Neural progenitor cell (in vitro differentiated cells): Measurements from ENCODE around the gene SETD2. TPM values are rescaled to one million over a fixed set of nuclear protein-coding genes. Genes with fewer than 3 reads are reported as not detected.

Experiments
- DNase-seq: peaks from one replicate; pipeline ENCODE4 v3.0.0-alpha.2; 2016; ENCODE audit warnings: low spot score
- H2AFZ ChIP-seq: fragments of 200-600 bp; sonication (generic); replicated peaks from 2 replicates; pipeline ENCODE4 v1.6.1; 2016; ENCODE audit warnings: antibody characterized with exemption
- H3F3A ChIP-seq: fragments of 200-600 bp; sonication (generic); 2 replicates; pipeline ENCODE4 v1.6.1; 2016; ENCODE audit warnings: antibody characterized with exemption, low read depth
- H3K27ac ChIP-seq: fragments of 200-600 bp; sonication (generic); 2 replicates; pipeline ENCODE4 v1.5.1; 2016; ENCODE audit warnings: mild to moderate bottlenecking
- H3K27me3 ChIP-seq: fragments of 200-600 bp; sonication (generic); 2 replicates; pipeline ENCODE4 v1.6.1; 2016; ENCODE audit warnings: mild to moderate bottlenecking, moderate library complexity
- H3K36me3 ChIP-seq: fragments of 200-600 bp; sonication (generic); 2 replicates; pipeline ENCODE4 v1.5.1; 2016
- H3K4me1 ChIP-seq: fragments of 200-600 bp; sonication (generic); 2 replicates; pipeline ENCODE4 v1.6.1; 2016; ENCODE audit warnings: mixed run types
- H3K4me2 ChIP-seq: fragments of 200-600 bp; sonication (generic); 2 replicates; pipeline ENCODE4 v1.6.1; 2016
- H3K4me3 ChIP-seq: fragments of 200-600 bp; sonication (generic); 2 replicates; pipeline ENCODE4 v1.5.1; 2016
- H3K79me2 ChIP-seq: fragments of 200-600 bp; sonication (generic); 2 replicates; pipeline ENCODE4 v1.6.1; 2016; ENCODE audit warnings: low read depth
- H3K9ac ChIP-seq: fragments of 200-600 bp; sonication (generic); 2 replicates; pipeline ENCODE4 v1.6.1; 2016
- H3K9me3 ChIP-seq: fragments of 200-600 bp; sonication (generic); 2 replicates; pipeline ENCODE4 v1.5.1; 2016; ENCODE audit warnings: low read depth
- H4K20me1 ChIP-seq: fragments of 200-600 bp; sonication (generic); 2 replicates; pipeline ENCODE4 v1.6.1; 2016; ENCODE audit warnings: low read depth
- H3K27ac Mint-ChIP-seq: 3 replicates; pipeline ENCODE4 v1.8.0; 2021; ENCODE audit warnings: mixed read lengths
- H3K27me3 Mint-ChIP-seq: 2 replicates; pipeline ENCODE4 v1.8.0; 2022; ENCODE audit warnings: low read depth, mild to moderate bottlenecking, inconsistent platforms, moderate library complexity, mixed read lengths; ENCODE audit not compliant: insufficient read depth
- H3K36me3 Mint-ChIP-seq: 3 replicates; pipeline ENCODE4 v1.8.0; 2021; ENCODE audit warnings: mixed read lengths
- H3K4me1 Mint-ChIP-seq: 3 replicates; pipeline ENCODE4 v1.8.0; 2021; ENCODE audit warnings: mixed read lengths
- H3K4me3 Mint-ChIP-seq: 3 replicates; pipeline ENCODE4 v1.8.0; 2021; ENCODE audit warnings: mild to moderate bottlenecking, moderate library complexity, mixed read lengths
- H3K9me3 Mint-ChIP-seq: 3 replicates; pipeline ENCODE4 v1.8.0; 2020; ENCODE audit warnings: mixed read lengths
- EZH2 ChIP-seq: fragments of 200-600 bp; sonication (generic); IDR thresholded peaks from 2 replicates; pipeline ENCODE4 v1.6.1; 2017; ENCODE audit warnings: antibody characterized with exemption, mild to moderate bottlenecking, moderate library complexity
- EZH2phosphoT487 ChIP-seq: fragments of 200-600 bp; sonication (generic); IDR thresholded peaks from 2 replicates; pipeline ENCODE4 v1.6.1; 2017; ENCODE audit warnings: antibody characterized with exemption
- total RNA-seq: library from RNA; depleted of rRNA; stranded (reverse); fragments of >200 nt; gene quantifications from 2 replicates; pipeline ENCODE4 v1.2.3, GENCODE V29; 2015; ENCODE audit warnings: low replicate concordance
- TF ChIP-seq, protein P1 (sequence below): fragments of 200-600 bp; sonication (generic); IDR thresholded peaks from 2 replicates; pipeline ENCODE4 v1.5.1; 2017; ENCODE audit warnings: antibody characterized with exemption, mild to moderate bottlenecking

The SETD2 gene
- total RNA-seq, 1 donor from 2014 or later, result 46.0 TPM

DNA sequence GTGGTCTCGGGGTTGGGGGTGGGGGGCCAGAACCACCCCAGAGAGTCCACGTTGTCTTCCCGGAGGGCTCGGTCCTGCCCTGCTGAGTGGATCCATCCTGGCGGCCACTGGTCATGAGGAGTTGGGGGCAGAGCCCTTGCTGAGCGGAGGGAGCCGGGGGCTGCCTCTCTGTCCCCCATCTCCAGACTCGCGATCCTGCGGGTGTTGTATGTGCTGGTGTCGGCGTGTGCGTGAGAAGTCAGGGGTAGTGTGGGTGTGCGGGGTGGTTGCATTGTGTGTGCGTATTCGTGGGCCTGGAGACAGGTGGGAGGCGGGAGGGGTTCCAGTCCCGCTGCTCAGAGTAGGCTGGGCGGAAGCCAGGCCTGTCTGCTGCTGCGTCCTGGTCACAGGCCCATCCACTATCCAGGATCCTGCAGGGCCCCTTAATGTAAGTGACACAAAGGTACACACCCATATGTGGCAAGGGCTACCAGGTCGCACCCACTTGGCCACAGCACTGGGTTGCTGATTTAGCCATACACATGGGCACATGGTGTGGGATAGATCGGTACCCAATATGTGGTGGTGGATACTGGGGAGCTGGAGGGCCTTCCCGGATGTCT lies 153.7 kb downstream of the SETD2 start:
- H3K4me3 Mint-ChIP-seq, result peak overlapping the region; percentile 74
- H3K4me1 Mint-ChIP-seq, result peaks cover 4% of the 10 kb centered on the region
- no peaks in the 10 kb centered on the region for H3K27me3 Mint-ChIP-seq

DNA sequence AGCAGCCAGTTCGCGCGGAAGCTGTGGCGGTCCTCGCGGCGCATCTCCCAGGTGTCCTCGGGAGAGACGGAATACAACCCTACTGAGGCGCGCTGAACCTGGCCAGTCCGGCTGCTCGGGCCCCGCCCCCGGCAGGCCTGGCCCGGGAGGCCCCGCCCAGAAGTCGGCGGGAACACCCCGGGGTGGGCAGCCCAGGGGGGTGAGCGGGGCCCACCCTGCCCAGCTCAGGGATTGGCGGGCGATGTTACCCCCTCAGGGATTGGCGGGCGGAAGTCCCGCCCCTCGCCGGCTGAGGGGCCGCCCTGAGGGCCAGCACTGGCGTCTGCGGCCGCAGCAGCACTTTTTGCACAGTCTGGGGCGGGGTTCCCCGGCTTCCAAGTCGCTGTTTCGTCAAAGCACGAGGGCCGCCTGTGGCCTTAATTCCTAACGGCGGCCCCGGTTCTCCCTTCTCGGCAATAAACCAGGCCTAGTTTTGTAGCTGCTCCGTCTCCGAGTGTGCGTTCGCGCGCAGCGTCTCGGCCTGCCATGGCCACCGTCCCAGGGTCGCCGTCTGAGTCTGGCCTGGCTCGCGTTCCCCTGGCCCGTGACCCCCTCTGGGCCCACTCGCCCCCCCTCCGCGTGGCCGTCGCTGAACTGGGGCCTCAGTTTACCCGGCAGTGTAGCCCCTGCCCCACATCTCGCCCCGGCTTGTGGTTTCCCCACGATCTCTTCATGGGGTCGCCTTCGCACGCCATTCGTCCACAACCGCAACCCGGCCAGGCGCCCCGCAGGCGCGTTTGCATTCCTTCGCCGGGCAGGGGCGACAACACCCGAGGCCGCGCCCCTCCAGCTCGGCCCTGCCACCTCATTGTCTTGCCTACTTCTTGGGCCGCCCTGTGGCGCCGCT lies 154.4 kb downstream of the SETD2 start:
- peaks cover 11% of the 10 kb centered on the region for H3F3A ChIP-seq
- H3K4me3 ChIP-seq, result peak overlapping the region; percentile 50
- H3K4me3 Mint-ChIP-seq, result peak overlapping the region; percentile 74
- no peaks in the 10 kb centered on the region for H3K9me3 ChIP-seq
- H3K27me3 Mint-ChIP-seq, result no peaks in the 10 kb centered on the region
- peaks cover 4% of the 10 kb centered on the region for H3K4me1 Mint-ChIP-seq
- no peak overlapping the region for H3K27ac Mint-ChIP-seq
- H3K36me3 Mint-ChIP-seq, result peaks cover 3% of the 10 kb centered on the region
- DNase-seq, result peak; percentile 95
- H3K9ac ChIP-seq, result peak overlapping the region; percentile 40
- peak overlapping the region; percentile 72 for H3K4me2 ChIP-seq
- H4K20me1 ChIP-seq, result no peaks in the 10 kb centered on the region
- peak overlapping the region; percentile 59 for H2AFZ ChIP-seq
- TF ChIP-seq, protein P1, sequence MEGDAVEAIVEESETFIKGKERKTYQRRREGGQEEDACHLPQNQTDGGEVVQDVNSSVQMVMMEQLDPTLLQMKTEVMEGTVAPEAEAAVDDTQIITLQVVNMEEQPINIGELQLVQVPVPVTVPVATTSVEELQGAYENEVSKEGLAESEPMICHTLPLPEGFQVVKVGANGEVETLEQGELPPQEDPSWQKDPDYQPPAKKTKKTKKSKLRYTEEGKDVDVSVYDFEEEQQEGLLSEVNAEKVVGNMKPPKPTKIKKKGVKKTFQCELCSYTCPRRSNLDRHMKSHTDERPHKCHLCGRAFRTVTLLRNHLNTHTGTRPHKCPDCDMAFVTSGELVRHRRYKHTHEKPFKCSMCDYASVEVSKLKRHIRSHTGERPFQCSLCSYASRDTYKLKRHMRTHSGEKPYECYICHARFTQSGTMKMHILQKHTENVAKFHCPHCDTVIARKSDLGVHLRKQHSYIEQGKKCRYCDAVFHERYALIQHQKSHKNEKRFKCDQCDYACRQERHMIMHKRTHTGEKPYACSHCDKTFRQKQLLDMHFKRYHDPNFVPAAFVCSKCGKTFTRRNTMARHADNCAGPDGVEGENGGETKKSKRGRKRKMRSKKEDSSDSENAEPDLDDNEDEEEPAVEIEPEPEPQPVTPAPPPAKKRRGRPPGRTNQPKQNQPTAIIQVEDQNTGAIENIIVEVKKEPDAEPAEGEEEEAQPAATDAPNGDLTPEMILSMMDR, result peak; percentile 9
- TF ChIP-seq EZH2, result no peak
- H3K27ac ChIP-seq, result peak overlapping the region; percentile 90
- peaks cover 3% of the 10 kb centered on the region for H3K4me1 ChIP-seq
- H3K27me3 ChIP-seq, result no peaks in the 10 kb centered on the region
- no peaks in the 10 kb centered on the region for H3K9me3 Mint-ChIP-seq
- no peaks in the 10 kb centered on the region for H3K79me2 ChIP-seq
- H3K36me3 ChIP-seq, result no peaks in the 10 kb centered on the region

More for the DNA sequence above, 153.7 kb downstream of the SETD2 start:
- DNase-seq, result no peak
- H3K27ac Mint-ChIP-seq, result peak overlapping the region; percentile 66
- Histone ChIP-seq H3K9me3 (no peaks in the 10 kb centered on the region), H3K79me2 (no peaks in the 10 kb centered on the region), H2AFZ (peak overlapping the region; percentile 59), H3K4me1 (peaks cover 3% of the 10 kb centered on the region), H3K27me3 (no peaks in the 10 kb centered on the region), H3K4me2 (peak overlapping the region; percentile 72), H3F3A (peaks cover 11% of the 10 kb centered on the region), H3K36me3 (no peaks in the 10 kb centered on the region), H3K27ac (peak overlapping the region; percentile 90), H3K4me3 (peak overlapping the region; percentile 50), H4K20me1 (no peaks in the 10 kb centered on the region), H3K9ac (no peak overlapping the region)
- H3K9me3 Mint-ChIP-seq, result no peaks in the 10 kb centered on the region
- TF ChIP-seq EZH2phosphoT487 (no peak), EZH2 (no peak)
- TF ChIP-seq, protein P1, result no peak
- peaks cover 3% of the 10 kb centered on the region for H3K36me3 Mint-ChIP-seq

DNA sequence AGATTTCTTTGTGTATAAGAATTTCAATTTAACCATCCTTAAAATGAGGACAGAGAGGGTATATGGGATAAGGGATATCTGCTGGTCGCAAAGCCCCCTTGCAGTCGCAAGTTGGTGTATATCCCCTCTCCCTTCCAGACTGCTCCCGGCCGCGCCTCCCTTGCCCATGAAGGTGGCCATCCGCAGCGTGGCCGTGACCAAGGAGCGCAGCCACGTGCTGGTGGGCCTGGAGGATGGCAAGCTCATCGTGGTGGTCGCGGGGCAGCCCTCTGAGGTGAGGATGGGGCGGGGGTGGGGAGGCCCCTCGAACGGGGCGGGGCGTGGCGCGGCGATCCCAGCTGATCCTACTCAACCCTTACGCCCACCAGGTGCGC lies 155.1 kb downstream of the SETD2 start:
- no peak overlapping the region for H3K9ac ChIP-seq
- H3K4me2 ChIP-seq, result peak overlapping the region; percentile 72
- no peaks in the 10 kb centered on the region for H4K20me1 ChIP-seq
- no peak overlapping the region for H3K27ac ChIP-seq
- no peaks in the 10 kb centered on the region for H3K27me3 Mint-ChIP-seq
- H3F3A ChIP-seq, result peaks cover 11% of the 10 kb centered on the region
- H3K27me3 ChIP-seq, result no peaks in the 10 kb centered on the region
- no peaks in the 10 kb centered on the region for H3K9me3 Mint-ChIP-seq
- H3K36me3 Mint-ChIP-seq, result peaks cover 3% of the 10 kb centered on the region
- H3K27ac Mint-ChIP-seq, result no peak overlapping the region
- H3K4me1 Mint-ChIP-seq, result peaks cover 4% of the 10 kb centered on the region
- no peaks in the 10 kb centered on the region for H3K9me3 ChIP-seq
- no peaks in the 10 kb centered on the region for H3K36me3 ChIP-seq
- peak overlapping the region; percentile 50 for H3K4me3 ChIP-seq
- H3K79me2 ChIP-seq, result no peaks in the 10 kb centered on the region
- TF ChIP-seq EZH2phosphoT487 (no peak), EZH2 (no peak)
- TF ChIP-seq, protein P1, result no peak
- H2AFZ ChIP-seq, result peak overlapping the region; percentile 59
- H3K4me3 Mint-ChIP-seq, result peak overlapping the region; percentile 64
- DNase-seq, result no peak
- H3K4me1 ChIP-seq, result peaks cover 3% of the 10 kb centered on the region
